Fibroblast of lung (primary cell): ENCODE results near the gene PCGF3.
"Not testable (repeated sequence)": the region's sequence is repeated elsewhere in the genome, so short reads cannot be mapped to it uniquely, and the experiment has no call there.

Experiments
- EZH2 ChIP-seq: IDR thresholded peaks from 2 replicates; pipeline ENCODE4 v1.5.1; 2012; ENCODE audit warnings: low read length, control low read depth, mild to moderate bottlenecking; ENCODE audit errors: missing control alignments
- TF ChIP-seq, protein P1 (sequence below), 2 donors: IDR thresholded peaks in 1 of 2; conservative IDR thresholded peaks in 1 of 2; 1 replicate in 1 of 2; 2 replicates in 1 of 2; pipeline ENCODE4 v1.5.1; 2011 to 2012; ENCODE audit warnings: low read length in 2 of 2, control low read depth in 1 of 2, inconsistent platforms in 1 of 2, low read depth in 1 of 2, mild to moderate bottlenecking in 1 of 2

DNA sequence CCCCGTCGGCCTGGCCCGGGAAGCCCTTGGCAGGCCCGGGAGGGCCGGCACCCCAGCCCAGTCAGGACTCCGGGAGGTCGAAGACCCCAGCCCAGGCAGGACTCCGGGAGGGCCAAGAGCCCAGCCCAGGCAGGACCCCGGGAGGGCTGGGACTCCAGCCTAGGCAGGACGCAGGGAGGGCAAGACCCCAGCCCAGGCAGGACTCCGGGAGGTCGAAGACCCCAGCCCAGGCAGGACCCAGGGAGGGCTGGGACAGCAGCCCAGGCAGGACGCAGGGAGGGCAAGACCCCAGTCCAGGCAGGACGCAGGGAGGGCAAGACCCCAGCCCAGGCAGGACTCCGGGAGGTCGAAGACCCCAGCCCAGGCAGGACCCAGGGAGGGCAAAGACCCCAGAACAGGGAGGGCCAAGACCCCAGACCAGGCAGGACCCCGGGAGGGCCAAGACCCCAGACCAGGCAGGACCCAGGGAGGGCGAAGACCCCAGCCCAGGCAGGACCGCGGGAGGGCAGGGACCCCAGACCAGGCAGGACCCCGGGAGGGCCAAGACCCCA, 526 bp downstream of the PCGF3 start:
- TF ChIP-seq, protein P1, sequence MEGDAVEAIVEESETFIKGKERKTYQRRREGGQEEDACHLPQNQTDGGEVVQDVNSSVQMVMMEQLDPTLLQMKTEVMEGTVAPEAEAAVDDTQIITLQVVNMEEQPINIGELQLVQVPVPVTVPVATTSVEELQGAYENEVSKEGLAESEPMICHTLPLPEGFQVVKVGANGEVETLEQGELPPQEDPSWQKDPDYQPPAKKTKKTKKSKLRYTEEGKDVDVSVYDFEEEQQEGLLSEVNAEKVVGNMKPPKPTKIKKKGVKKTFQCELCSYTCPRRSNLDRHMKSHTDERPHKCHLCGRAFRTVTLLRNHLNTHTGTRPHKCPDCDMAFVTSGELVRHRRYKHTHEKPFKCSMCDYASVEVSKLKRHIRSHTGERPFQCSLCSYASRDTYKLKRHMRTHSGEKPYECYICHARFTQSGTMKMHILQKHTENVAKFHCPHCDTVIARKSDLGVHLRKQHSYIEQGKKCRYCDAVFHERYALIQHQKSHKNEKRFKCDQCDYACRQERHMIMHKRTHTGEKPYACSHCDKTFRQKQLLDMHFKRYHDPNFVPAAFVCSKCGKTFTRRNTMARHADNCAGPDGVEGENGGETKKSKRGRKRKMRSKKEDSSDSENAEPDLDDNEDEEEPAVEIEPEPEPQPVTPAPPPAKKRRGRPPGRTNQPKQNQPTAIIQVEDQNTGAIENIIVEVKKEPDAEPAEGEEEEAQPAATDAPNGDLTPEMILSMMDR (conservative IDR thresholded peaks at IDR 0.05 in 1 of 2, IDR thresholded peaks at IDR 0.05 in 1 of 2; ENCODE audit: low read depth in 1 of 2, low read length in 2 of 2), result not testable (repeated sequence)
- not testable (repeated sequence) for TF ChIP-seq EZH2
